HFFc6 (cell line): ENCODE data around the gene MT1F. TPM values are rescaled to one million over a fixed set of nuclear protein-coding genes. Genes with fewer than 3 reads are reported as not detected.
"Not testable (repeated sequence)": the region's sequence is repeated elsewhere in the genome, so short reads cannot be mapped to it uniquely, and the experiment has no call there.

Source experiments
- DNase-seq: peaks from one replicate; pipeline ENCODE4 v3.0.0-alpha.2; 2018
- H3K27ac Mint-ChIP-seq: 2 replicates; pipeline ENCODE4 v1.8.0; 2020; ENCODE audit warnings: mild to moderate bottlenecking, mixed read lengths
- H3K27me3 Mint-ChIP-seq: 2 replicates; pipeline ENCODE4 v1.8.0; 2021; ENCODE audit warnings: mild to moderate bottlenecking, moderate library complexity, mixed read lengths; ENCODE audit not compliant: insufficient read depth
- H3K36me3 Mint-ChIP-seq: 2 replicates; pipeline ENCODE4 v1.8.0; 2021; ENCODE audit warnings: low read depth, mixed read lengths
- H3K4me1 Mint-ChIP-seq: 2 replicates; pipeline ENCODE4 v1.8.0; 2020; ENCODE audit warnings: low read depth, mixed read lengths
- H3K4me3 Mint-ChIP-seq: 2 replicates; pipeline ENCODE4 v1.8.0; 2020; ENCODE audit warnings: mild to moderate bottlenecking, moderate library complexity, mixed read lengths
- H3K9me3 Mint-ChIP-seq: 2 replicates; pipeline ENCODE4 v1.8.0; 2020; ENCODE audit warnings: mild to moderate bottlenecking, mixed read lengths
- CTCF ChIP-seq: fragments of 200-600 bp; sonication (generic); IDR thresholded peaks from 2 replicates; pipeline ENCODE4 v1.5.0; 2021; ENCODE audit warnings: antibody characterized with exemption, mild to moderate bottlenecking
- total RNA-seq, 6 experiments: library from RNA; stranded (reverse); fragmentation: NEBNext Ultra II Directional; extraction: Animal tissue kit (Norgen Biotek cat#: 25700); gene quantifications; 2 replicates in 1 of 6; 3 replicates in 5 of 6; pipeline ENCODE4 v1.2.3, GENCODE V29; 2021

The MT1F gene
- total RNA-seq, 6 experiments from 2014 or later, result not detected

GRCh38 chr16:56669005-56669839 lies 11.5 kb downstream of the MT1F start, which contains the start of gene MT1H:
Gene MT1H, plus strand, starts transcription at chr16:56669814. Its CDS starts 71 bp downstream, at chr16:56669885.
- Mint-ChIP-seq H3K27me3 (peaks cover 74% of the 10 kb centered on the region), H3K9me3 (no peaks in the 10 kb centered on the region), H3K27ac (no peak within 1 kb of the TSS), H3K4me3 (no peak within 1 kb of the TSS), H3K4me1 (peaks cover 6% of the 10 kb centered on the region; the same call in 1 of the 2 replicates), H3K36me3 (no peaks in the 10 kb centered on the region; the same call in 1 of the 2 replicates)
- no peak for TF ChIP-seq CTCF
- no peak for DNase-seq

- Mint-ChIP-seq H3K27ac (no peak overlapping the region), H3K27me3 (peaks cover 72% of the 10 kb centered on the region), H3K36me3 (no peaks in the 10 kb centered on the region; the same call in 1 of the 2 replicates), H3K4me1 (peaks cover 7% of the 10 kb centered on the region; the same call in 1 of the 2 replicates), H3K9me3 (no peaks in the 10 kb centered on the region), H3K4me3 (no peak overlapping the region)
- no peak for TF ChIP-seq CTCF
- DNase-seq, result no peak
Measured at GRCh38 chr16:56669840-56670619, 12.3 kb downstream of the MT1F start.

- Mint-ChIP-seq H3K36me3 (no peaks in the 10 kb centered on the region; the same call in 1 of the 2 replicates), H3K4me3 (no peak overlapping the region), H3K27me3 (peaks cover 71% of the 10 kb centered on the region), H3K27ac (no peak overlapping the region), H3K4me1 (peaks cover 7% of the 10 kb centered on the region; the same call in 1 of the 2 replicates), H3K9me3 (no peaks in the 10 kb centered on the region)
- DNase-seq, result no peak
- no peak for TF ChIP-seq CTCF
Measured at GRCh38 chr16:56670620-56670934, 12.8 kb downstream of the MT1F start.

- DNase-seq, result not testable (repeated sequence)
Measured at GRCh38 chr16:56671691-56672090, 13.9 kb downstream of the MT1F start.

GRCh38 chr16:56672171-56672570 lies 14.4 kb downstream of the MT1F start:
- H3K27ac Mint-ChIP-seq, H3K9me3 Mint-ChIP-seq, DNase-seq, H3K36me3 Mint-ChIP-seq, H3K4me1 Mint-ChIP-seq, H3K4me3 Mint-ChIP-seq: not testable (repeated sequence)
- H3K27me3 Mint-ChIP-seq, result peaks cover 70% of the 10 kb centered on the region

More at GRCh38 chr16:56671691-56672090, 13.9 kb downstream of the MT1F start:
- not testable (repeated sequence) for H3K27ac Mint-ChIP-seq, H3K4me1 Mint-ChIP-seq, H3K36me3 Mint-ChIP-seq, H3K9me3 Mint-ChIP-seq, H3K4me3 Mint-ChIP-seq
- peaks cover 66% of the 10 kb centered on the region for H3K27me3 Mint-ChIP-seq

GRCh38 chr16:56672761-56673536 lies 15.2 kb downstream of the MT1F start:
- no peak for DNase-seq
- peaks cover 7% of the 10 kb centered on the region; the same call in 1 of the 2 replicates for H3K4me1 Mint-ChIP-seq
- H3K27me3 Mint-ChIP-seq, result peaks cover 70% of the 10 kb centered on the region
- no peak overlapping the region for H3K4me3 Mint-ChIP-seq
- no peak overlapping the region for H3K27ac Mint-ChIP-seq
- H3K36me3 Mint-ChIP-seq, result no peaks in the 10 kb centered on the region; the same call in 1 of the 2 replicates
- H3K9me3 Mint-ChIP-seq, result no peaks in the 10 kb centered on the region
- TF ChIP-seq CTCF, result no peak
